IPS DF 6.9 (cell line): ENCODE results near the gene RECQL5.
"Not testable (repeated sequence)": the region's sequence is repeated elsewhere in the genome, so short reads cannot be mapped to it uniquely, and the experiment has no call there.

Experiments
- DNase-seq: peaks from one replicate; pipeline ENCODE4 v3.0.0-alpha.2; 2013; ENCODE audit warnings: low read depth, low spot score
- H3K27ac ChIP-seq: one replicate; pipeline ENCODE4 v1.5.1; 2013; ENCODE audit warnings: low read length, control low read depth
- H3K27me3 ChIP-seq: 2 replicates; pipeline ENCODE4 v1.6.1; 2013; ENCODE audit warnings: mild to moderate bottlenecking, low read length; ENCODE audit not compliant: control insufficient read depth, insufficient read depth
- H3K36me3 ChIP-seq: 2 replicates; pipeline ENCODE4 v1.6.1; 2013; ENCODE audit warnings: low read length; ENCODE audit not compliant: control insufficient read depth, insufficient read depth
- H3K4me1 ChIP-seq: 2 replicates; pipeline ENCODE4 v1.6.1; 2013; ENCODE audit warnings: low read length; ENCODE audit not compliant: control insufficient read depth, insufficient read depth
- H3K4me3 ChIP-seq: 2 replicates; pipeline ENCODE4 v1.5.1; 2013; ENCODE audit warnings: mild to moderate bottlenecking, low read length
- H3K9me3 ChIP-seq: 2 replicates; pipeline ENCODE4 v1.6.1; 2013; ENCODE audit warnings: low read length, inconsistent platforms; ENCODE audit not compliant: control insufficient read depth, insufficient read depth
- WGBS: extraction: QIAGEN DNeasy Blood & Tissue Kit; methylation state at CpG from one replicate; pipeline ENCODE4 v1.1.7; 2013; ENCODE audit warnings: mixed read lengths, missing lambda C conversion rate; ENCODE audit not compliant: insufficient read length, insufficient coverage; 5-methylcytosine and 5-hydroxymethylcytosine counted together

RECQL5 gene

GRCh38 chr17:75588596-75589011, 78.3 kb downstream of the RECQL5 start:
- DNase-seq: no peak

GRCh38 chr17:75587675-75588595, 79.0 kb downstream of the RECQL5 start, which contains the start of gene MYO15B:
MYO15B (plus strand) TSS chr17:75587800; CDS start chr17:75588058, 258 bp downstream.
- Histone ChIP-seq H3K27me3 (no peaks in the 10 kb centered on the region), H3K4me1 (peaks cover 3% of the 10 kb centered on the region), H3K9me3 (no peaks in the 10 kb centered on the region), H3K27ac (no peak within 1 kb of the TSS), H3K36me3 (no peaks in the 10 kb centered on the region), H3K4me3 (peak within 1 kb of the TSS; percentile 44; the same call in 1 of the 2 replicates)
- no CpG with 5 or more reads among the region's 82 CpGs for WGBS
- no peak for DNase-seq

More at GRCh38 chr17:75588596-75589011, 78.3 kb downstream of the RECQL5 start:
- H3K4me3 ChIP-seq: peak overlapping the region; percentile 44; the same call in 1 of the 2 replicates
- H3K9me3 ChIP-seq: no peaks in the 10 kb centered on the region
- no peak overlapping the region for H3K27ac ChIP-seq
- H3K4me1 ChIP-seq: peaks cover 3% of the 10 kb centered on the region
- WGBS: no CpG with 5 or more reads among the region's 49 CpGs
- H3K36me3 ChIP-seq: no peaks in the 10 kb centered on the region
- no peaks in the 10 kb centered on the region for H3K27me3 ChIP-seq

- Histone ChIP-seq H3K36me3 (no peaks in the 10 kb centered on the region), H3K27me3 (no peaks in the 10 kb centered on the region), H3K9me3 (no peaks in the 10 kb centered on the region), H3K4me1 (peaks cover 3% of the 10 kb centered on the region), H3K27ac (no peak overlapping the region), H3K4me3 (no peak overlapping the region)
- DNase-seq: no peak
- WGBS: no CpG with 5 or more reads among the region's 7 CpGs
These were observed 82.1 kb downstream of the RECQL5 start for GRCh38 chr17:75584849-75585175.

GRCh38 chr17:75583197-75583596, 83.8 kb downstream of the RECQL5 start:
- H3K4me3 ChIP-seq, H3K9me3 ChIP-seq, H3K36me3 ChIP-seq, H3K4me1 ChIP-seq, H3K27me3 ChIP-seq, H3K27ac ChIP-seq, DNase-seq: not testable (repeated sequence)
- no CpG with 5 or more reads among the region's 6 CpGs for WGBS

GRCh38 chr17:75581121-75581725, 85.7 kb downstream of the RECQL5 start:
- no CpG with 5 or more reads among the region's 23 CpGs for WGBS
- not testable (repeated sequence) for DNase-seq, H3K36me3 ChIP-seq, H3K27me3 ChIP-seq, H3K9me3 ChIP-seq, H3K4me1 ChIP-seq, H3K4me3 ChIP-seq, H3K27ac ChIP-seq
